ENCODE measurements around the gene CMPK1. TPM values are rescaled to one million over a fixed set of nuclear protein-coding genes. Genes with fewer than 3 reads are reported as not detected.

CMPK1 gene
- total RNA-seq, 1 experiment from 2014 or later, result 36.3 TPM

- no peak for TF ChIP-seq CTCF (IDR thresholded peaks at IDR 0.05)
- no peak for TF ChIP-seq ATF3 (CRISPR knock-in tag; conservative IDR thresholded peaks at IDR 0.05)
- TF ChIP-seq ZSCAN18 (CRISPR knock-in tag; IDR thresholded peaks at IDR 0.05), result no peak
These were observed 69.8 kb downstream of the CMPK1 start (continued) for GRCh38 chr1:47403321-47403910.

GRCh38 chr1:47405697-47406096 is 72.1 kb downstream of the CMPK1 start:
- ChIA-PET CTCF (interaction anchor here (1.1 to 1.2 kb wide), 2 partner anchors 18 to 32 kb away, joined by 3 to 4 read pairs; partner anchors contain the start of gene FOXD2), POLR2A (no interaction called here)
- TF ChIP-seq ZNF671 (CRISPR knock-in tag; IDR thresholded peaks at IDR 0.05) (no peak), ESRRA (CRISPR knock-in tag; IDR thresholded peaks at IDR 0.05; ENCODE audit: borderline replicate concordance) (no peak), NR2C2 (CRISPR knock-in tag; IDR thresholded peaks at IDR 0.05) (no peak)
- H3K36me3 Mint-ChIP-seq, result no peaks in the 10 kb centered on the region
- H3K27me3 Mint-ChIP-seq (ENCODE audit: low read depth), result peaks cover 55% of the 10 kb centered on the region
- H3K9me3 Mint-ChIP-seq, result no peaks in the 10 kb centered on the region
- no peak overlapping the region for H3K4me3 Mint-ChIP-seq
- peak; percentile 77 for ATAC-seq
- H3K27ac Mint-ChIP-seq, result no peak overlapping the region
- DNase-seq (ENCODE audit: low spot score), result no peak
- no peaks in the 10 kb centered on the region for H3K4me1 Mint-ChIP-seq

GRCh38 chr1:47406966-47407365 is 73.4 kb downstream of the CMPK1 start:
- H3K36me3 Mint-ChIP-seq, result no peaks in the 10 kb centered on the region
- ATAC-seq (no peak), DNase-seq (ENCODE audit: low spot score) (no peak)
- TF ChIP-seq NFYB (CRISPR knock-in tag; conservative IDR thresholded peaks at IDR 0.05; ENCODE audit: low read depth) (no peak), SMAD4 (CRISPR knock-in tag; IDR thresholded peaks at IDR 0.05) (no peak), PREB (CRISPR knock-in tag; IDR thresholded peaks at IDR 0.05; ENCODE audit: borderline replicate concordance) (no peak), CTCF (IDR thresholded peaks at IDR 0.05) (no peak), USF2 (CRISPR knock-in tag; IDR thresholded peaks at IDR 0.05) (no peak), NR3C1 (CRISPR knock-in tag; conservative IDR thresholded peaks at IDR 0.05; ENCODE audit: low read depth) (no peak), ZNF281 (CRISPR knock-in tag; IDR thresholded peaks at IDR 0.05) (no peak), IRF2 (CRISPR knock-in tag; IDR thresholded peaks at IDR 0.05; ENCODE audit: borderline replicate concordance, low read depth) (no peak), JAZF1 (CRISPR knock-in tag; IDR thresholded peaks at IDR 0.05) (no peak), ZMAT4 (CRISPR knock-in tag; IDR thresholded peaks at IDR 0.05) (no peak), JUN (CRISPR knock-in tag; IDR thresholded peaks at IDR 0.05) (no peak)
- no peaks in the 10 kb centered on the region for H3K9me3 Mint-ChIP-seq
- ChIA-PET POLR2A (no interaction called here), CTCF (interaction anchor here (1.0 to 3.5 kb wide), 4 partner anchors 18 to 214 kb away, joined by 3 to 10 read pairs (median 4); partner anchors contain the start of gene FOXD2)
- H3K27ac Mint-ChIP-seq, result no peak overlapping the region
- H3K4me3 Mint-ChIP-seq, result no peak overlapping the region
- H3K4me1 Mint-ChIP-seq, result no peaks in the 10 kb centered on the region
- H3K27me3 Mint-ChIP-seq (ENCODE audit: low read depth), result peaks cover 48% of the 10 kb centered on the region

All from WTC11 (cell line).